CD4-positive, alpha-beta T cell treated with Interferon gamma for 1 hour (primary cell): ENCODE measurements around the gene ENAH.
"Not testable (repeated sequence)": the region's sequence is repeated elsewhere in the genome, so short reads cannot be mapped to it uniquely, and the experiment has no call there.

ENCODE experiments used
- DNase-seq: peaks from one replicate; pipeline ENCODE4 v3.0.0-alpha.2; 2020

ENAH gene

GRCh38 chr1:225670806-225671733 is 18.1 kb upstream of the ENAH start:
- DNase-seq = no peak

GRCh38 chr1:225670356-225670755 is 17.4 kb upstream of the ENAH start:
- DNase-seq = no peak

- DNase-seq = no peak
These were observed 15.3 kb upstream of the ENAH start for GRCh38 chr1:225668222-225668621.

- no peak for DNase-seq
These were observed 14.4 kb upstream of the ENAH start for GRCh38 chr1:225667362-225667761.

GRCh38 chr1:225666495-225666894 is 13.6 kb upstream of the ENAH start:
- no peak for DNase-seq

GRCh38 chr1:225664762-225665161 is 11.8 kb upstream of the ENAH start:
- DNase-seq = no peak

- no peak for DNase-seq
These were observed 9.2 kb upstream of the ENAH start for GRCh38 chr1:225662155-225662554.

GRCh38 chr1:225660544-225660946 is 7.6 kb upstream of the ENAH start:
- no peak for DNase-seq

- no peak for DNase-seq
These were observed 5.1 kb upstream of the ENAH start for GRCh38 chr1:225658041-225658440.

- DNase-seq = no peak
These were observed 4.6 kb upstream of the ENAH start for GRCh38 chr1:225657462-225657989.

- DNase-seq = not testable (repeated sequence)
These were observed 3.3 kb upstream of the ENAH start for GRCh38 chr1:225656259-225656655.

- DNase-seq = no peak
These were observed 2.8 kb upstream of the ENAH start for GRCh38 chr1:225655509-225656258.

GRCh38 chr1:225654688-225655508 is 2.0 kb upstream of the ENAH start:
- DNase-seq = no peak

- no peak for DNase-seq
These were observed 1.3 kb upstream of the ENAH start for GRCh38 chr1:225654277-225654597.

GRCh38 chr1:225653463-225654276 is 747 bp upstream of the ENAH start:
- no peak for DNase-seq

- no peak for DNase-seq
These were observed 823 bp downstream of the ENAH start for GRCh38 chr1:225651872-225652728.

- DNase-seq = no peak
These were observed 1.5 kb downstream of the ENAH start for GRCh38 chr1:225651376-225651871.

- DNase-seq = no peak
These were observed 2.7 kb downstream of the ENAH start for GRCh38 chr1:225650179-225650578.

GRCh38 chr1:225645194-225645895 is 7.6 kb downstream of the ENAH start:
- DNase-seq = no peak

GRCh38 chr1:225644666-225645065 is 8.3 kb downstream of the ENAH start:
- no peak for DNase-seq
